Measurements from ENCODE around the gene ZNF770. TPM values are rescaled to one million over a fixed set of nuclear protein-coding genes. Genes with fewer than 3 reads are reported as not detected.

The ZNF770 gene
- total and polyA plus RNA-seq, 2 donors (not counting 3 experiments of a cell fraction or from before 2014, with no cell fraction given): 6.4 to 30.3 TPM

DNA sequence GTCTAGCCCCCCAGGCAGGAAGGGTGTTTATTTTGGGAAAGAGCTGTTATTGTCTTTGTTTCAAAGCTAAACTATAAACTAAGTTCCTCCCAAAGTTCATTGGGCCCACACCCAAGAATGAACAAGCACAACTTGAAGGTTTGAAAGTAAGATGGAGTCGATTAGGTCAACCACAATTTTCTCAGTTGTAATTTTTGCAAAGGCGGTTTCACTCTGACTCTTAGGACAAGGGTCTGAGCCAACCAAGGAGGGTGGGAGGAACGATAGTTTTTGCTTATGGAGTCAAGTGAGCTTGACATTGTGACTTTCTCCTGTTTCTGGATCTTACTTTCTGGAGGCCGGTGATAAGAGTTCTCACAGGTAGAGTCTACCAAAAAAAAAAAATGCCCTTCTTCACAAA, 5.8 kb upstream of the ZNF770 start:
- intact Hi-C loops (cut with micrococcal nuclease) (no loop called here), dilution Hi-C loops (cut with MboI; ENCODE audit: extremely low pct_ligation_motif_present, low sequenced_read_pairs) (no loop called here)
- Histone ChIP-seq H3K27ac (ENCODE audit: insufficient read depth, low read depth, low read length) (no peak overlapping the region), H3K4me2 (ENCODE audit: insufficient read depth, low read length) (no peak overlapping the region), H3K36me3 (ENCODE audit: control insufficient read depth in 2 of 2, extremely low read depth in 1 of 2, insufficient read depth in 2 of 2, low read length in 2 of 2) (no peaks in the 10 kb centered on the region), H3K9me1 (replicated peaks; ENCODE audit: control insufficient read depth, extremely low read depth, insufficient read depth, low read length) (no peaks in the 10 kb centered on the region), H3K9ac (replicated peaks; ENCODE audit: extremely low read depth, insufficient read depth, low read length) (no peak overlapping the region), H3K9me3 (replicated peaks; ENCODE audit: control insufficient read depth, insufficient read depth, low read length) (no peaks in the 10 kb centered on the region), H3K79me2 (ENCODE audit: control insufficient read depth, insufficient read depth, low read length) (no peaks in the 10 kb centered on the region), H3K27me3 (ENCODE audit: control insufficient read depth in 2 of 2, insufficient read depth in 2 of 2, low read length in 2 of 2) (peaks cover 0 to 4% of the 10 kb centered on the region in 2 experiments), H2AFZ (ENCODE audit: low read depth, low read length) (no peak overlapping the region), H3K4me1 (ENCODE audit: control insufficient read depth, extremely low read depth, insufficient read depth, low read length) (peaks cover 3% of the 10 kb centered on the region), H4K20me1 (replicated peaks; ENCODE audit: control insufficient read depth, extremely low read depth, insufficient read depth, low read length) (no peaks in the 10 kb centered on the region), H3K4me3 (replicated peaks in 1 of 3; ENCODE audit: insufficient read depth in 1 of 3, low read depth in 1 of 3, low read length in 3 of 3) (no peak overlapping the region)
- POLR2A ChIA-PET: no interaction called here
- no TSS peak for BruUV-seq (replicated peaks)
- CTCF ChIA-PET: interaction anchor here (0.6 to 1.8 kb wide), 2 partner anchors 13 to 24 kb away, joined by 3 to 5 read pairs; partner anchors contain the start of gene AQR
- DNase-seq (ENCODE audit: low read depth, low spot score) (no peak), FAIRE-seq (no peak)
- TF ChIP-seq JUN (IDR thresholded peaks at IDR 0.05; ENCODE audit: borderline replicate concordance, insufficient read depth, insufficient read length, low read depth) (no peak), MYC (IDR thresholded peaks at IDR 0.05; ENCODE audit: low read depth, low read length) (no peak), FOS (IDR thresholded peaks at IDR 0.05; ENCODE audit: borderline replicate concordance, insufficient read depth, low read length) (no peak), POLR2A (IDR thresholded peaks at IDR 0.05; ENCODE audit: low read depth, low read length) (no peak), GATA2 (IDR thresholded peaks at IDR 0.05; ENCODE audit: insufficient read depth, insufficient read length, low read depth, low read length) (no peak), MAX (IDR thresholded peaks at IDR 0.05; ENCODE audit: insufficient read depth, insufficient read length) (no peak), POLR2AphosphoS5 (IDR thresholded peaks at IDR 0.05; ENCODE audit: insufficient read depth, low read depth, low read length) (no peak), EZH2 (IDR thresholded peaks at IDR 0.05; ENCODE audit: borderline replicate concordance, low read depth, low read length, severe bottlenecking) (no peak)
- TF ChIP-seq, protein P1, sequence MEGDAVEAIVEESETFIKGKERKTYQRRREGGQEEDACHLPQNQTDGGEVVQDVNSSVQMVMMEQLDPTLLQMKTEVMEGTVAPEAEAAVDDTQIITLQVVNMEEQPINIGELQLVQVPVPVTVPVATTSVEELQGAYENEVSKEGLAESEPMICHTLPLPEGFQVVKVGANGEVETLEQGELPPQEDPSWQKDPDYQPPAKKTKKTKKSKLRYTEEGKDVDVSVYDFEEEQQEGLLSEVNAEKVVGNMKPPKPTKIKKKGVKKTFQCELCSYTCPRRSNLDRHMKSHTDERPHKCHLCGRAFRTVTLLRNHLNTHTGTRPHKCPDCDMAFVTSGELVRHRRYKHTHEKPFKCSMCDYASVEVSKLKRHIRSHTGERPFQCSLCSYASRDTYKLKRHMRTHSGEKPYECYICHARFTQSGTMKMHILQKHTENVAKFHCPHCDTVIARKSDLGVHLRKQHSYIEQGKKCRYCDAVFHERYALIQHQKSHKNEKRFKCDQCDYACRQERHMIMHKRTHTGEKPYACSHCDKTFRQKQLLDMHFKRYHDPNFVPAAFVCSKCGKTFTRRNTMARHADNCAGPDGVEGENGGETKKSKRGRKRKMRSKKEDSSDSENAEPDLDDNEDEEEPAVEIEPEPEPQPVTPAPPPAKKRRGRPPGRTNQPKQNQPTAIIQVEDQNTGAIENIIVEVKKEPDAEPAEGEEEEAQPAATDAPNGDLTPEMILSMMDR (IDR thresholded peaks at IDR 0.05; ENCODE audit: extremely low read depth in 1 of 2, insufficient read depth in 1 of 2, low read depth in 1 of 2, low read length in 2 of 2): no peak
